GM18505 (cell line): ENCODE measurements around the gene PPIL4.
"Not testable (repeated sequence)": the region's sequence is repeated elsewhere in the genome, so short reads cannot be mapped to it uniquely, and the experiment has no call there.

Experiments used
- ATAC-seq: cut with Tn5 transposase; IDR thresholded peaks from one replicate; pipeline ENCODE4 v1.9.1; 2021; ENCODE audit not compliant: unreplicated experiment
- POLR2A ChIP-seq: IDR thresholded peaks from 4 replicates; pipeline ENCODE4 v1.6.1; 2011; ENCODE audit warnings: borderline replicate concordance; ENCODE audit not compliant: insufficient read depth, insufficient read length; ENCODE audit errors: extremely low read depth

The PPIL4 gene

GRCh38 chr6:149473080-149474052, 72.5 kb downstream of the PPIL4 start:
- no peak for ATAC-seq
- no peak for TF ChIP-seq POLR2A

- ATAC-seq: no peak
- no peak for TF ChIP-seq POLR2A
Measured at GRCh38 chr6:149472241-149472640, 73.6 kb downstream of the PPIL4 start.

GRCh38 chr6:149471801-149472200, 74.0 kb downstream of the PPIL4 start:
- ATAC-seq: no peak
- no peak for TF ChIP-seq POLR2A

GRCh38 chr6:149470948-149471347, 74.9 kb downstream of the PPIL4 start:
- ATAC-seq: no peak
- TF ChIP-seq POLR2A: no peak

- ATAC-seq: no peak
- TF ChIP-seq POLR2A: no peak
Measured at GRCh38 chr6:149468179-149468578, 77.7 kb downstream of the PPIL4 start.

GRCh38 chr6:149467265-149467664, 78.6 kb downstream of the PPIL4 start:
- ATAC-seq: no peak
- no peak for TF ChIP-seq POLR2A

GRCh38 chr6:149464411-149464810, 81.4 kb downstream of the PPIL4 start:
- TF ChIP-seq POLR2A: no peak
- no peak for ATAC-seq

GRCh38 chr6:149463781-149464180, 82.1 kb downstream of the PPIL4 start:
- no peak for TF ChIP-seq POLR2A

GRCh38 chr6:149462712-149463111, 83.1 kb downstream of the PPIL4 start:
- not testable (repeated sequence) for ATAC-seq

More at GRCh38 chr6:149463781-149464180, 82.1 kb downstream of the PPIL4 start:
- no peak for ATAC-seq

GRCh38 chr6:149461670-149462069, 84.2 kb downstream of the PPIL4 start:
- no peak for TF ChIP-seq POLR2A
- ATAC-seq: no peak

GRCh38 chr6:149460249-149460648, 85.6 kb downstream of the PPIL4 start:
- ATAC-seq: not testable (repeated sequence)

GRCh38 chr6:149459761-149460160, 86.1 kb downstream of the PPIL4 start:
- TF ChIP-seq POLR2A: no peak
- no peak for ATAC-seq

GRCh38 chr6:149458806-149459205, 87.0 kb downstream of the PPIL4 start:
- TF ChIP-seq POLR2A: no peak
- no peak for ATAC-seq

- no peak for TF ChIP-seq POLR2A
- ATAC-seq: no peak
Measured at GRCh38 chr6:149458196-149458595, 87.6 kb downstream of the PPIL4 start.
